ENCODE results near the gene PIK3C2G.

PIK3C2G gene

DNA sequence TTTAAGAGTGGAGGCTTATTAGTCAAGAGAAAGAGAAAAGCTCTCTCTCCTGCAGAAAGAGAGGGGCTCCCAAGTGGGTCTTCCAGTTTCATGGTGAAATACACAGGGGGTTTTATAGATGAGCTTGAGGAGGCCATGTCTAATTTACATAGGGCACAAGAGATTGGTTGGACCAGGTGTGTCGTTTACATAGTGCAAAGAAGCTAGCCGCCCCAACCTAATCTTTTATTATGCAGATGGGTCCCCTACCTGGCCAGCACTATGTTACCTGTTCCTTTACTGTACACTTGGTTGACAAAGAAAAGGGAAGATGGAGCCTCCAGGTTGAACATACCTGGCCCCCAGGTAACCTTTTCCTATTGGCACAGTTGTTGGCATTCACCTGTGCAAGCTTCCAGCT is 195.0 kb downstream of the PIK3C2G start:
- no peak overlapping the region for H3K27ac ChIP-seq
- TF ChIP-seq, protein P1, sequence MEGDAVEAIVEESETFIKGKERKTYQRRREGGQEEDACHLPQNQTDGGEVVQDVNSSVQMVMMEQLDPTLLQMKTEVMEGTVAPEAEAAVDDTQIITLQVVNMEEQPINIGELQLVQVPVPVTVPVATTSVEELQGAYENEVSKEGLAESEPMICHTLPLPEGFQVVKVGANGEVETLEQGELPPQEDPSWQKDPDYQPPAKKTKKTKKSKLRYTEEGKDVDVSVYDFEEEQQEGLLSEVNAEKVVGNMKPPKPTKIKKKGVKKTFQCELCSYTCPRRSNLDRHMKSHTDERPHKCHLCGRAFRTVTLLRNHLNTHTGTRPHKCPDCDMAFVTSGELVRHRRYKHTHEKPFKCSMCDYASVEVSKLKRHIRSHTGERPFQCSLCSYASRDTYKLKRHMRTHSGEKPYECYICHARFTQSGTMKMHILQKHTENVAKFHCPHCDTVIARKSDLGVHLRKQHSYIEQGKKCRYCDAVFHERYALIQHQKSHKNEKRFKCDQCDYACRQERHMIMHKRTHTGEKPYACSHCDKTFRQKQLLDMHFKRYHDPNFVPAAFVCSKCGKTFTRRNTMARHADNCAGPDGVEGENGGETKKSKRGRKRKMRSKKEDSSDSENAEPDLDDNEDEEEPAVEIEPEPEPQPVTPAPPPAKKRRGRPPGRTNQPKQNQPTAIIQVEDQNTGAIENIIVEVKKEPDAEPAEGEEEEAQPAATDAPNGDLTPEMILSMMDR (conservative IDR thresholded peaks at IDR 0.05; ENCODE audit: low read depth, low read length) = no peak
- no peaks in the 10 kb centered on the region for H3K27me3 ChIP-seq (ENCODE audit: insufficient read depth, low read depth)

DNA sequence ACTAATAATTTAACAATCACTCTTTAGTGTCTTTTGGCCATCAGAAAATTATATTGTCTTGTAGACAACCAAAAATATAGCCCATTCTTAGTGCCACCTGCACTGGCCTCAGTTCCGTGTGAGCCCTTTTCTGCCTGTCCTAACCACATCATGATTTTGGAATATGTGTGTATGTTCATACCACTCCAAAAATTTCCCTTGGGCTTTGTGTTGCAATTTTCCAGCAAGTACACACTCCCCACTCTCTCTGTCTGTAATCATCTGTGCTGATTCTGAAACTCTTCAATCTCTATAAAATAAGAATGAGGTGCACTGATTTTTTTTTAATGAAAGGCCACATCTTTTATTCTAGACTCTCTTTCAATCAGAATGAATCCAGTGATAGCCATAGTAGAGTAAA is 196.0 kb downstream of the PIK3C2G start:
- Histone ChIP-seq H4K20me1 (ENCODE audit: insufficient read depth) (no peaks in the 10 kb centered on the region), H3K4me1 (ENCODE audit: low read depth, poor library complexity, severe bottlenecking) (no peaks in the 10 kb centered on the region), H2AFZ (ENCODE audit: low read depth) (no peak overlapping the region), H3K79me2 (ENCODE audit: insufficient read depth, low read depth) (no peaks in the 10 kb centered on the region), H3K9ac (no peak overlapping the region), H3K27ac (no peak overlapping the region), H3K36me3 (ENCODE audit: insufficient read depth) (no peaks in the 10 kb centered on the region), H3K27me3 (ENCODE audit: insufficient read depth, low read depth) (no peaks in the 10 kb centered on the region), H3K4me2 (no peak overlapping the region), H3K4me3 (IDR thresholded peaks at IDR 0.05; ENCODE audit: insufficient read depth, low read depth, low read length) (no peak overlapping the region)
- TF ChIP-seq, protein P1 (conservative IDR thresholded peaks at IDR 0.05; ENCODE audit: low read depth, low read length) = no peak

More for the DNA sequence above, 195.0 kb downstream of the PIK3C2G start:
- no peaks in the 10 kb centered on the region for H3K79me2 ChIP-seq (ENCODE audit: insufficient read depth, low read depth)
- H3K36me3 ChIP-seq (ENCODE audit: insufficient read depth) = no peaks in the 10 kb centered on the region
- H3K4me1 ChIP-seq (ENCODE audit: low read depth, poor library complexity, severe bottlenecking) = no peaks in the 10 kb centered on the region
- no peaks in the 10 kb centered on the region for H4K20me1 ChIP-seq (ENCODE audit: insufficient read depth)
- no peak overlapping the region for H2AFZ ChIP-seq (ENCODE audit: low read depth)
- H3K4me3 ChIP-seq (IDR thresholded peaks at IDR 0.05; ENCODE audit: insufficient read depth, low read depth, low read length) = no peak overlapping the region
- no peak overlapping the region for H3K4me2 ChIP-seq
- H3K9ac ChIP-seq = no peak overlapping the region

DNA sequence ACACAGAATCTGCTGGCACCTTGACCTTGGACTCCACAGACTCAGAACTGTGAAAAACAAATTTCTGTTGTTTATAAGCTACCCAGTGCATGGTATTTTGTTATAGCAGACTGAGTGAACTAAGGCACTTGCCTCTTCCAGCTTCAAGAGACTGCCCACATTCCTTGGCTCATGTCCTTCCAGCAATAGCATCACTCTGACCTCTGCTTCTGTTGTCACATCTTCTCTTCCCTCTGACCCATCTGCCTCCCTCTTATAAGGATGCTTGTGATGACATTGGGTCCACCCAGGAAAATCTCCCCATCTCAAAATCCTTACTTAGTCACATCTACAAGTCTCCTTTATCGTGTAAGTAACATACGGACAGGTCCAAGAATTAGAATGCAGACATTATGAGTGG is 200.4 kb downstream of the PIK3C2G start:
- Histone ChIP-seq H3K4me2 (no peak overlapping the region), H3K36me3 (ENCODE audit: insufficient read depth) (no peaks in the 10 kb centered on the region), H3K9ac (no peak overlapping the region), H3K27ac (no peak overlapping the region), H3K27me3 (ENCODE audit: insufficient read depth, low read depth) (no peaks in the 10 kb centered on the region), H2AFZ (ENCODE audit: low read depth) (no peak overlapping the region), H3K79me2 (ENCODE audit: insufficient read depth, low read depth) (no peaks in the 10 kb centered on the region), H3K4me3 (IDR thresholded peaks at IDR 0.05; ENCODE audit: insufficient read depth, low read depth, low read length) (no peak overlapping the region), H3K4me1 (ENCODE audit: low read depth, poor library complexity, severe bottlenecking) (no peaks in the 10 kb centered on the region), H4K20me1 (ENCODE audit: insufficient read depth) (no peaks in the 10 kb centered on the region)
- TF ChIP-seq, protein P1 (conservative IDR thresholded peaks at IDR 0.05; ENCODE audit: low read depth, low read length) = no peak

GRCh38 chr12:18462442-18462841 is 201.1 kb downstream of the PIK3C2G start:
- no peak overlapping the region for H3K9ac ChIP-seq
- H2AFZ ChIP-seq (ENCODE audit: low read depth) = no peak overlapping the region
- no peak overlapping the region for H3K4me2 ChIP-seq
- H3K36me3 ChIP-seq (ENCODE audit: insufficient read depth) = no peaks in the 10 kb centered on the region
- no peaks in the 10 kb centered on the region for H3K27me3 ChIP-seq (ENCODE audit: insufficient read depth, low read depth)
- no peaks in the 10 kb centered on the region for H4K20me1 ChIP-seq (ENCODE audit: insufficient read depth)
- H3K79me2 ChIP-seq (ENCODE audit: insufficient read depth, low read depth) = no peaks in the 10 kb centered on the region
- TF ChIP-seq, protein P1 (conservative IDR thresholded peaks at IDR 0.05; ENCODE audit: low read depth, low read length) = no peak
- no peak overlapping the region for H3K27ac ChIP-seq
- no peak overlapping the region for H3K4me3 ChIP-seq (IDR thresholded peaks at IDR 0.05; ENCODE audit: insufficient read depth, low read depth, low read length)
- H3K4me1 ChIP-seq (ENCODE audit: low read depth, poor library complexity, severe bottlenecking) = peaks cover 7% of the 10 kb centered on the region

Measured in KMS-11 (cell line).